Mucosa of descending colon (tissue), 3 donors: ENCODE data around the gene ELL2. TPM values are rescaled to one million over a fixed set of nuclear protein-coding genes. Genes with fewer than 3 reads are reported as not detected.
"Not testable (repeated sequence)": the region's sequence is repeated elsewhere in the genome, so short reads cannot be mapped to it uniquely, and the experiment has no call there.

ENCODE experiments used
- ATAC-seq: fragments of 200-7000 bp; cut with Tn5 transposase; one replicate; pipeline ENCODE4 v1.9.1; 2020; ENCODE audit warnings: mild to moderate bottlenecking, moderate library complexity
- DNase-seq, 3 donors: peaks; one replicate each; pipeline ENCODE4 v3.0.0-alpha.2; 2020
- H3K36me3 ChIP-seq: fragments of 200-600 bp; one replicate; pipeline ENCODE4 v1.8.0; 2021; ENCODE audit warnings: low read depth, mild to moderate bottlenecking
- H3K4me1 ChIP-seq: fragments of 200-600 bp; one replicate; pipeline ENCODE4 v1.8.0; 2021; ENCODE audit warnings: low read depth, mild to moderate bottlenecking
- H3K4me3 ChIP-seq: fragments of 200-600 bp; one replicate; pipeline ENCODE4 v1.8.0; 2021; ENCODE audit warnings: mild to moderate bottlenecking
- H3K9me3 ChIP-seq: fragments of 200-600 bp; one replicate; pipeline ENCODE4 v1.8.0; 2021; ENCODE audit warnings: mild to moderate bottlenecking
- CTCF ChIP-seq: fragments of 200-600 bp; IDR thresholded peaks from one replicate; pipeline ENCODE4 v1.8.0; 2022; ENCODE audit warnings: antibody characterized with exemption, mild to moderate bottlenecking
- intact Hi-C, 2 donors: fragments of 100-400 bp; cut with DNase I in 1 of 2; cut with micrococcal nuclease in 1 of 2; formaldehyde crosslinking; loops; one replicate each; pipeline versions ENCODE4 v1.11.0 to v1.11.1; 2022; cut with DNase I, micrococcal nuclease
- total RNA-seq, 3 donors: library from RNA; stranded (reverse); fragmentation: NEBNext Ultra II Directional in 2 of 3; extraction: Animal tissue kit (Norgen Biotek cat#: 25700) in 2 of 3; gene quantifications; one replicate each; pipeline versions ENCODE4 v1.2.1 to v1.2.4, GENCODE V29; 2021 to 2023
- donor health status: DM: no; HTN: no; CAD: no; lungs with moderate emphysema.
- donor health status: DM: no; HTN: no; CAD: no.
- donor health status: DM: no; HTN: yes; CAD: no.

The ELL2 gene
- total RNA-seq, 3 donors from 2014 or later, result 26.9 to 42.7 (median 31.7) TPM

GRCh38 chr5:95858023-95858461 lies 103.6 kb downstream of the ELL2 start:
- no peak for TF ChIP-seq CTCF
- Histone ChIP-seq H3K36me3 (no peaks in the 10 kb centered on the region), H3K9me3 (no peaks in the 10 kb centered on the region), H3K4me1 (no peaks in the 10 kb centered on the region), H3K4me3 (no peak overlapping the region)
- ATAC-seq, result no peak
- DNase-seq, result peak in 1 of 3 donors; percentile 58
- intact Hi-C loops, result loop anchor here in 1 of 2 donors (5.0 kb wide), 1 partner anchor 479 kb away; no protein-coding TSS in a partner anchor

- ATAC-seq (peak; percentile 49), DNase-seq (peak in 1 of 3 donors; percentile 70)
- Histone ChIP-seq H3K4me1 (no peaks in the 10 kb centered on the region), H3K36me3 (no peaks in the 10 kb centered on the region), H3K4me3 (no peak overlapping the region), H3K9me3 (no peaks in the 10 kb centered on the region)
- TF ChIP-seq CTCF, result no peak
- intact Hi-C loops, result loop anchor here in 1 of 2 donors (5.0 kb wide), 1 partner anchor 480 kb away; no protein-coding TSS in a partner anchor
Observed at GRCh38 chr5:95857185-95857945, 104.3 kb downstream of the ELL2 start.

GRCh38 chr5:95856501-95856981 lies 105.1 kb downstream of the ELL2 start:
- intact Hi-C loops, result loop anchor here in 1 of 2 donors (5.0 kb wide), 1 partner anchor 481 kb away; no protein-coding TSS in a partner anchor
- DNase-seq, result no peak
- Histone ChIP-seq H3K36me3 (no peaks in the 10 kb centered on the region), H3K4me1 (no peaks in the 10 kb centered on the region), H3K4me3 (no peak overlapping the region), H3K9me3 (no peaks in the 10 kb centered on the region)
- no peak for TF ChIP-seq CTCF
- no peak for ATAC-seq

GRCh38 chr5:95853490-95853889 lies 108.2 kb downstream of the ELL2 start:
- Histone ChIP-seq H3K4me3 (no peak overlapping the region), H3K9me3 (no peaks in the 10 kb centered on the region), H3K4me1 (no peaks in the 10 kb centered on the region), H3K36me3 (no peaks in the 10 kb centered on the region)
- no peak for TF ChIP-seq CTCF
- ATAC-seq, result no peak
- intact Hi-C loops, result no loop called here
- no peak for DNase-seq

- DNase-seq, result no peak
- intact Hi-C loops, result no loop called here
- no peaks in the 10 kb centered on the region for H3K4me1 ChIP-seq
- H3K9me3 ChIP-seq, result no peaks in the 10 kb centered on the region
- no peak for TF ChIP-seq CTCF
- no peak overlapping the region for H3K4me3 ChIP-seq
- no peaks in the 10 kb centered on the region for H3K36me3 ChIP-seq
- no peak for ATAC-seq
Observed at GRCh38 chr5:95852567-95852966, 109.1 kb downstream of the ELL2 start.

GRCh38 chr5:95851141-95851540 lies 110.5 kb downstream of the ELL2 start:
- H3K4me3 ChIP-seq, ATAC-seq, DNase-seq, H3K4me1 ChIP-seq, intact Hi-C loops, H3K36me3 ChIP-seq, H3K9me3 ChIP-seq: not testable (repeated sequence)
